Measurements from ENCODE around the gene KCND3. TPM values are rescaled to one million over a fixed set of nuclear protein-coding genes. Genes with fewer than 3 reads are reported as not detected.

The KCND3 gene
- polyA plus RNA-seq, 1 donor from 2014 or later, result 7.8 TPM

GRCh38 chr1:111948209-111949171, 41.0 kb downstream of the KCND3 start:
- no peak overlapping the region for H2AFZ ChIP-seq (ENCODE audit: low read depth, low read length)
- no peaks in the 10 kb centered on the region for H3K9me2 ChIP-seq (ENCODE audit: insufficient read depth, low read length)
- no peak overlapping the region for H3K4me3 ChIP-seq (ENCODE audit: low read length)
- no peaks in the 10 kb centered on the region for H3K79me2 ChIP-seq (replicated peaks; ENCODE audit: insufficient read depth, low read length)
- H4K20me1 ChIP-seq (ENCODE audit: insufficient read depth), result no peaks in the 10 kb centered on the region
- no peaks in the 10 kb centered on the region for H3K27me3 ChIP-seq (ENCODE audit: insufficient read depth, low read depth, low read length)
- no peak overlapping the region for H3K9ac ChIP-seq (ENCODE audit: low read length)
- no peaks in the 10 kb centered on the region for H3K9me3 ChIP-seq (ENCODE audit: low read length)
- H3F3A ChIP-seq (ENCODE audit: insufficient read depth, low read length, poor library complexity, severe bottlenecking), result no peaks in the 10 kb centered on the region
- H3K27ac ChIP-seq (ENCODE audit: low read length), result peak overlapping the region; percentile 26
- H3K36me3 ChIP-seq (ENCODE audit: insufficient read depth, low read length), result no peaks in the 10 kb centered on the region
- TF ChIP-seq TAF1 (IDR thresholded peaks at IDR 0.05; ENCODE audit: low read depth) (no peak), EZH2 (IDR thresholded peaks at IDR 0.05; ENCODE audit: borderline replicate concordance, insufficient read depth, low read length, poor library complexity, severe bottlenecking) (no peak), RAD21 (conservative IDR thresholded peaks at IDR 0.05) (no peak), EP300 (conservative IDR thresholded peaks at IDR 0.05; ENCODE audit: poor library complexity, severe bottlenecking) (no peak), REST (IDR thresholded peaks at IDR 0.05; ENCODE audit: borderline replicate concordance) (peak; percentile 34), MXI1 (conservative IDR thresholded peaks at IDR 0.05; ENCODE audit: poor library complexity, severe bottlenecking) (no peak), SMC3 (conservative IDR thresholded peaks at IDR 0.05; ENCODE audit: poor library complexity) (no peak), CTCF (IDR thresholded peaks at IDR 0.05; ENCODE audit: poor library complexity, severe bottlenecking) (no peak), POLR2AphosphoS5 (IDR thresholded peaks at IDR 0.05) (peak; percentile 12)
- no peak overlapping the region for H3K4me2 ChIP-seq (ENCODE audit: low read length)

- Histone ChIP-seq H3K9me2 (ENCODE audit: insufficient read depth, low read length) (no peaks in the 10 kb centered on the region), H3K27me3 (ENCODE audit: insufficient read depth, low read depth, low read length) (no peaks in the 10 kb centered on the region), H4K20me1 (ENCODE audit: insufficient read depth) (no peaks in the 10 kb centered on the region), H2AFZ (ENCODE audit: low read depth, low read length) (no peak overlapping the region), H3K4me2 (ENCODE audit: low read length) (no peak overlapping the region), H3K36me3 (ENCODE audit: insufficient read depth, low read length) (no peaks in the 10 kb centered on the region), H3K27ac (ENCODE audit: low read length) (no peak overlapping the region), H3K79me2 (replicated peaks; ENCODE audit: insufficient read depth, low read length) (no peaks in the 10 kb centered on the region), H3K9ac (ENCODE audit: low read length) (no peak overlapping the region), H3K9me3 (ENCODE audit: low read length) (no peaks in the 10 kb centered on the region), H3K4me3 (ENCODE audit: low read length) (no peak overlapping the region), H3F3A (ENCODE audit: insufficient read depth, low read length, poor library complexity, severe bottlenecking) (no peaks in the 10 kb centered on the region)
- no peak for TF ChIP-seq MXI1 (conservative IDR thresholded peaks at IDR 0.05; ENCODE audit: poor library complexity, severe bottlenecking)
- TF ChIP-seq TAF1 (IDR thresholded peaks at IDR 0.05; ENCODE audit: low read depth), result no peak
- TF ChIP-seq POLR2AphosphoS5 (IDR thresholded peaks at IDR 0.05), result no peak
- no peak for TF ChIP-seq SMC3 (conservative IDR thresholded peaks at IDR 0.05; ENCODE audit: poor library complexity)
- no peak for TF ChIP-seq EZH2 (IDR thresholded peaks at IDR 0.05; ENCODE audit: borderline replicate concordance, insufficient read depth, low read length, poor library complexity, severe bottlenecking)
- no peak for TF ChIP-seq RAD21 (conservative IDR thresholded peaks at IDR 0.05)
- no peak for TF ChIP-seq EP300 (conservative IDR thresholded peaks at IDR 0.05; ENCODE audit: poor library complexity, severe bottlenecking)
- TF ChIP-seq CTCF (IDR thresholded peaks at IDR 0.05; ENCODE audit: poor library complexity, severe bottlenecking), result no peak
- no peak for TF ChIP-seq REST (IDR thresholded peaks at IDR 0.05; ENCODE audit: borderline replicate concordance)
Measured at GRCh38 chr1:111943846-111944749, 45.4 kb downstream of the KCND3 start.
